Stimulated activated CD4-positive, alpha-beta T cell treated with anti-CD3 and anti-CD28 coated beads, Interleukin-2, amount 100 ng/mL, for 48 hours (primary cell): Measurements from ENCODE around the gene LOXHD1.

Experiments
- DNase-seq, 2 donors: peaks; one replicate each; pipeline ENCODE4 v3.0.0-alpha.2; 2020

Gene LOXHD1

GRCh38 chr18:46672062-46672970, 15.3 kb upstream of the LOXHD1 start:
- DNase-seq, result no peak

- no peak for DNase-seq
Observed at GRCh38 chr18:46668694-46669093, 11.7 kb upstream of the LOXHD1 start.

GRCh38 chr18:46668135-46668534, 11.1 kb upstream of the LOXHD1 start:
- no peak for DNase-seq

GRCh38 chr18:46663539-46663938, 6.5 kb upstream of the LOXHD1 start:
- no peak for DNase-seq

- DNase-seq, result no peak
Observed at GRCh38 chr18:46660957-46661749, 4.1 kb upstream of the LOXHD1 start.

- DNase-seq, result no peak
Observed at GRCh38 chr18:46659484-46659883, 2.5 kb upstream of the LOXHD1 start.

- no peak for DNase-seq
Observed at GRCh38 chr18:46656326-46657114, 500 bp downstream of the LOXHD1 start.

- DNase-seq, result no peak
Observed at GRCh38 chr18:46652372-46652771, 4.6 kb downstream of the LOXHD1 start.

- no peak for DNase-seq
Observed at GRCh38 chr18:46650681-46651080, 6.3 kb downstream of the LOXHD1 start.

GRCh38 chr18:46649071-46649862, 7.8 kb downstream of the LOXHD1 start:
- DNase-seq, result no peak

GRCh38 chr18:46646468-46646867, 10.6 kb downstream of the LOXHD1 start:
- DNase-seq, result no peak

- DNase-seq, result no peak
Observed at GRCh38 chr18:46642561-46642960, 14.5 kb downstream of the LOXHD1 start.

- DNase-seq, result no peak
Observed at GRCh38 chr18:46641917-46642316, 15.1 kb downstream of the LOXHD1 start.

- DNase-seq, result no peak
Observed at GRCh38 chr18:46639386-46639785, 17.6 kb downstream of the LOXHD1 start.

GRCh38 chr18:46636040-46636630, 20.9 kb downstream of the LOXHD1 start:
- no peak for DNase-seq

GRCh38 chr18:46632401-46633071, 24.5 kb downstream of the LOXHD1 start:
- DNase-seq, result no peak

GRCh38 chr18:46630991-46631390, 26.0 kb downstream of the LOXHD1 start:
- DNase-seq, result no peak

GRCh38 chr18:46630160-46630559, 26.9 kb downstream of the LOXHD1 start:
- DNase-seq, result no peak

GRCh38 chr18:46629361-46629760, 27.7 kb downstream of the LOXHD1 start:
- DNase-seq, result no peak

- no peak for DNase-seq
Observed at GRCh38 chr18:46628206-46628605, 28.8 kb downstream of the LOXHD1 start.

- no peak for DNase-seq
Observed at GRCh38 chr18:46627136-46627535, 29.9 kb downstream of the LOXHD1 start.
